HPDE6-E6E7 (cell line): Measurements from ENCODE around the gene C10orf53.

Experiments
- DNase-seq: peaks from one replicate; pipeline ENCODE4 v3.0.0; 2011; ENCODE audit warnings: missing footprints; ENCODE audit errors: extremely low spot score

The C10orf53 gene

GRCh38 chr10:49737474-49738201 lies 58.2 kb downstream of the C10orf53 start:
- no peak for DNase-seq

GRCh38 chr10:49738616-49739360 lies 59.3 kb downstream of the C10orf53 start:
- no peak for DNase-seq

- no peak for DNase-seq
Observed at GRCh38 chr10:49739426-49739825, 60.0 kb downstream of the C10orf53 start.

- DNase-seq, result no peak
Observed at GRCh38 chr10:49740346-49741107, 61.1 kb downstream of the C10orf53 start.

GRCh38 chr10:49741108-49741995 lies 61.9 kb downstream of the C10orf53 start:
- no peak for DNase-seq

GRCh38 chr10:49742683-49743463 lies 63.4 kb downstream of the C10orf53 start:
- DNase-seq, result no peak

- no peak for DNase-seq
Observed at GRCh38 chr10:49743464-49744075, 64.1 kb downstream of the C10orf53 start.

GRCh38 chr10:49744091-49744685 lies 64.7 kb downstream of the C10orf53 start:
- DNase-seq, result no peak

GRCh38 chr10:49744924-49745605 lies 65.6 kb downstream of the C10orf53 start:
- DNase-seq, result no peak

- DNase-seq, result no peak
Observed at GRCh38 chr10:49745756-49746155, 66.3 kb downstream of the C10orf53 start.

GRCh38 chr10:49746626-49747302 lies 67.3 kb downstream of the C10orf53 start:
- DNase-seq, result no peak
